CD4-positive, alpha-beta T cell (primary cell): Measurements from ENCODE around the gene COLQ. TPM values are rescaled to one million over a fixed set of nuclear protein-coding genes. Genes with fewer than 3 reads are reported as not detected.

Experiments
- ATAC-seq: fragments of 200-7000 bp; cut with Tn5 transposase; one replicate; pipeline ENCODE4 v1.10.0; 2022; ENCODE audit warnings: mild to moderate bottlenecking; ENCODE audit not compliant: poor library complexity
- CTCF ChIA-PET: fragments of 350-600 bp; sonication (Branson Sonifier 250); formaldehyde crosslinking; loops from one replicate; lab custom pipeline; 2021; ENCODE audit warnings: antibody characterized with exemption, inconsistent platforms; lab: Charles Lee
- POLR2A ChIA-PET: fragments of 350-600 bp; sonication (Branson Sonifier 250); formaldehyde crosslinking; loops from one replicate; lab custom pipeline; 2021; ENCODE audit warnings: antibody characterized with exemption, inconsistent platforms; lab: Charles Lee
- DNase-seq, 14 experiments: peaks; one replicate each; pipeline ENCODE4 v3.0.0-alpha.2; 2013 to 2020; ENCODE audit warnings: mixed read lengths in 2 of 14
- H3K27ac ChIP-seq, 2 donors: one replicate each; pipeline versions ENCODE4 v1.5.1 to v1.7.0; 2013; ENCODE audit warnings: low read length in 2 of 2, low read depth in 1 of 2, mild to moderate bottlenecking in 1 of 2
- H3K27me3 ChIP-seq, 2 experiments: 1 replicate in 1 of 2; 2 replicates in 1 of 2; pipeline versions ENCODE4 v1.6.1 to v1.7.0; 2013; ENCODE audit warnings: low read length in 2 of 2, control low read depth in 1 of 2, mild to moderate bottlenecking in 1 of 2, moderate library complexity in 1 of 2; ENCODE audit not compliant: insufficient read depth in 2 of 2, control insufficient read depth in 1 of 2
- H3K36me3 ChIP-seq: one replicate; pipeline ENCODE4 v1.6.1; 2013; ENCODE audit warnings: low read length, control low read depth; ENCODE audit not compliant: insufficient read depth
- H3K4me1 ChIP-seq: one replicate; pipeline ENCODE4 v1.6.1; 2013; ENCODE audit warnings: low read length, control low read depth; ENCODE audit not compliant: insufficient read depth
- H3K4me3 ChIP-seq: one replicate; pipeline ENCODE4 v1.5.1; 2013; ENCODE audit warnings: mild to moderate bottlenecking, low read length, moderate library complexity
- H3K9me3 ChIP-seq, 2 experiments: 1 replicate in 1 of 2; 2 replicates in 1 of 2; pipeline versions ENCODE4 v1.6.1 to v1.7.0; 2013; ENCODE audit warnings: low read length in 2 of 2, mild to moderate bottlenecking in 2 of 2, control low read depth in 1 of 2, moderate library complexity in 1 of 2; ENCODE audit not compliant: control insufficient read depth in 1 of 2, insufficient read depth in 1 of 2
- H3K27ac Mint-ChIP-seq: one replicate; pipeline ENCODE4 v1.8.0; 2020; ENCODE audit warnings: mixed read lengths
- H3K27me3 Mint-ChIP-seq: one replicate; pipeline ENCODE4 v1.8.0; 2021; ENCODE audit warnings: mixed read lengths
- H3K36me3 Mint-ChIP-seq: one replicate; pipeline ENCODE4 v1.8.0; 2021; ENCODE audit warnings: low read depth, mixed read lengths
- H3K4me1 Mint-ChIP-seq: one replicate; pipeline ENCODE4 v1.8.0; 2021; ENCODE audit warnings: low read depth, mixed read lengths
- H3K4me3 Mint-ChIP-seq: one replicate; pipeline ENCODE4 v1.8.0; 2020; ENCODE audit warnings: mild to moderate bottlenecking, mixed read lengths
- H3K9me3 Mint-ChIP-seq: one replicate; pipeline ENCODE4 v1.8.0; 2020; ENCODE audit warnings: mixed read lengths
- intact Hi-C, 2 experiments: fragments of 100-400 bp; cut with DNase I in 1 of 2; cut with micrococcal nuclease in 1 of 2; formaldehyde crosslinking; loops; one replicate each; pipeline versions ENCODE4 v1.15.1 to v1.9.0; 2023 to 2025; cut with DNase I, micrococcal nuclease
- total RNA-seq, 174 experiments: library from RNA in 2 of 174; stranded (reverse) in 2 of 174; gene quantifications; one replicate each; pipeline ENCODE4 v1.2.3 and lab custom pipeline; 2021 to 2026
- TF ChIP-seq, protein P1 (sequence below): fragments of 200-600 bp; IDR thresholded peaks from one replicate; pipeline ENCODE4 v1.8.0; 2022; ENCODE audit warnings: antibody characterized with exemption, mild to moderate bottlenecking

COLQ gene
- total RNA-seq, 2 experiments from 2014 or later, result 3.5 to 3.7 TPM

DNA sequence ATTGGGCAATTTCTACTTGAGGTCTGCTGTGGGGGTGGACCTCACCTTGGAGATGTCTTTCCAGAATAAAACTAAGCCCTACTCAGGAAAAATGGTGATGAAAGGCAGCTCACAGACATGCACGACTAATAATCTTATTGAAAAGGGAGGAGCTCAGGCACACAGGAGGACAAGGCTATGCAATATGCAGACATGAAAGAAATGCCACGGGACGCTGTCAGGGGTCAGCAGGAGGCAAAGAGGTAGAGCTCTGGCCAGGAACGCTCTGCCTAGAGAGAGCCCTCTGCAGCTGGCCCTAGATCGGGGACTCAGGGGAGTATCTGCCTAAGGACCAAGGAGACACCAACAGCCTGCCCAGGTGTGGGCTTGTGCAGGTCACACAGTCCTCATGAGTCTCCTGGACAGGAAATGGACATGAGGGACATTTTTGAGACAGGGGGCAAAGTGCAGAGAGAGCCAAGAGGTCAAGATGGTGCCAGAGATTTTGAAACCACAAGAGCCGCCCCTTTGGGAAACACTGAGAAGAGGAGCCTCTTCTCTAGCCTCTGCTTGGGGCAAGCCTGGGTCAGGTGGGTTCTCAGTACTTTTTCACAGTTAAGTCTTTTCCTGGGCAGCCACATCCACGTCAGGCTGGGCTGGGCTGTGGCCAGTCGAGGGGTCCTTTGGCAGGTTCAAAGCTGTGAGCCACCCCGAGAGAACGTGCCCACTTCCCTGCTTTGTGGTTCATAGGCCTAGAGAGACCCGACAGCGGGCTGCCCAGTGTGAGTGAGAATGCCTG lies 70.9 kb downstream of the COLQ start:
- CTCF ChIA-PET, result no interaction called here
- intact Hi-C loops, result no loop called here
- ATAC-seq, result no peak
- Histone ChIP-seq H3K27ac (no peak overlapping the region), H3K36me3 (no peaks in the 10 kb centered on the region), H3K4me3 (no peak overlapping the region), H3K27me3 (no peaks in the 10 kb centered on the region), H3K9me3 (no peaks in the 10 kb centered on the region), H3K4me1 (no peaks in the 10 kb centered on the region)
- H3K4me1 Mint-ChIP-seq, result no peaks in the 10 kb centered on the region
- TF ChIP-seq, protein P1, sequence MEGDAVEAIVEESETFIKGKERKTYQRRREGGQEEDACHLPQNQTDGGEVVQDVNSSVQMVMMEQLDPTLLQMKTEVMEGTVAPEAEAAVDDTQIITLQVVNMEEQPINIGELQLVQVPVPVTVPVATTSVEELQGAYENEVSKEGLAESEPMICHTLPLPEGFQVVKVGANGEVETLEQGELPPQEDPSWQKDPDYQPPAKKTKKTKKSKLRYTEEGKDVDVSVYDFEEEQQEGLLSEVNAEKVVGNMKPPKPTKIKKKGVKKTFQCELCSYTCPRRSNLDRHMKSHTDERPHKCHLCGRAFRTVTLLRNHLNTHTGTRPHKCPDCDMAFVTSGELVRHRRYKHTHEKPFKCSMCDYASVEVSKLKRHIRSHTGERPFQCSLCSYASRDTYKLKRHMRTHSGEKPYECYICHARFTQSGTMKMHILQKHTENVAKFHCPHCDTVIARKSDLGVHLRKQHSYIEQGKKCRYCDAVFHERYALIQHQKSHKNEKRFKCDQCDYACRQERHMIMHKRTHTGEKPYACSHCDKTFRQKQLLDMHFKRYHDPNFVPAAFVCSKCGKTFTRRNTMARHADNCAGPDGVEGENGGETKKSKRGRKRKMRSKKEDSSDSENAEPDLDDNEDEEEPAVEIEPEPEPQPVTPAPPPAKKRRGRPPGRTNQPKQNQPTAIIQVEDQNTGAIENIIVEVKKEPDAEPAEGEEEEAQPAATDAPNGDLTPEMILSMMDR, result no peak
- POLR2A ChIA-PET, result no interaction called here
- DNase-seq, result no peak
- no peaks in the 10 kb centered on the region for H3K9me3 Mint-ChIP-seq
- peaks cover 11% of the 10 kb centered on the region for H3K36me3 Mint-ChIP-seq
- no peak overlapping the region for H3K27ac Mint-ChIP-seq
- no peak overlapping the region for H3K4me3 Mint-ChIP-seq
- no peaks in the 10 kb centered on the region for H3K27me3 Mint-ChIP-seq

- Histone ChIP-seq H3K4me1 (no peaks in the 10 kb centered on the region), H3K9me3 (no peaks in the 10 kb centered on the region), H3K4me3 (no peak overlapping the region), H3K27ac (no peak overlapping the region), H3K27me3 (no peaks in the 10 kb centered on the region), H3K36me3 (no peaks in the 10 kb centered on the region)
- ChIA-PET POLR2A (no interaction called here), CTCF (no interaction called here)
- Mint-ChIP-seq H3K4me3 (no peak overlapping the region), H3K27me3 (no peaks in the 10 kb centered on the region), H3K36me3 (peaks cover 11% of the 10 kb centered on the region), H3K9me3 (no peaks in the 10 kb centered on the region), H3K4me1 (no peaks in the 10 kb centered on the region), H3K27ac (no peak overlapping the region)
- ATAC-seq, result no peak
- intact Hi-C loops, result no loop called here
- TF ChIP-seq, protein P1, result no peak
- no peak for DNase-seq
Measured at GRCh38 chr3:15449489-15450224, 71.8 kb downstream of the COLQ start.

DNA sequence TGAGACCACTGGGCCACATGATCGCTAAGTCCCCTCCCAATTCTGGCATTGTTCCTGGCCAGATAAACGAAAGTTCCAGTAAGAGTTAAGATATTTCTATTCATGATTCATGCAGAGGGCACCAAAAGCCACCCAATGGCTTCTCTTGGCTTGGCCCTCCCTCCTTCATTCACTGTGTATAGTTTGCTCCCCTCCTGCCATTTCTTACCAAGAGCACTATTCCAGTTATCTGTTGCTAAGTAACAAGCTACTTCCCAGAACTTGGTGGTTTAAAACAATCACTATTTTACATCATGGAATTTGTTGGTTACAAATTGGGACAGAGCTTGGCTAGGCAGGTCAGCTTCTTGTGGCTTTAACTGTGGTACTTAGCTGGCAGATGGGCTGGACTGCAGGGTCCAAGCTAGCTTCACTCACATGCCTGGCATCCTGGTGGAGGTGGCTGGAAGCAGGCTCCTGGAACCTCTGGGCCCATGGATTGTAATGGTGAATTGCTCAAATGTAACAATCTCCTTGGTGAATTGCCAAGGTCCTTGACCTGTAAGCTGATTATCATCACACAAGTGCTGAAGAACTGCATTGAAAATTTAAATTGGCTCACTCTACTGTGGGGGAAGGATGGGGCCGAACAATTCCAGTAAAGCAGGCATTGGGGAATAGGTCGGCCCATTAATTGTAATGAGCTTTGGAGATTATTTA lies 77.5 kb downstream of the COLQ start:
- no peaks in the 10 kb centered on the region for H3K27me3 ChIP-seq
- no peak overlapping the region for H3K27ac ChIP-seq
- H3K4me1 Mint-ChIP-seq, result no peaks in the 10 kb centered on the region
- intact Hi-C loops, result no loop called here
- H3K36me3 Mint-ChIP-seq, result peaks cover 53% of the 10 kb centered on the region
- TF ChIP-seq, protein P1, result no peak
- peaks cover 4% of the 10 kb centered on the region for H3K4me1 ChIP-seq
- DNase-seq, result no peak
- CTCF ChIA-PET, result no interaction called here
- H3K27ac Mint-ChIP-seq, result no peak overlapping the region
- no peak overlapping the region for H3K4me3 Mint-ChIP-seq
- no peak for ATAC-seq
- H3K9me3 ChIP-seq, result no peaks in the 10 kb centered on the region
- no peak overlapping the region for H3K4me3 ChIP-seq
- H3K36me3 ChIP-seq, result peaks cover 44% of the 10 kb centered on the region
- no peaks in the 10 kb centered on the region for H3K9me3 Mint-ChIP-seq
- H3K27me3 Mint-ChIP-seq, result no peaks in the 10 kb centered on the region
- POLR2A ChIA-PET, result interaction anchor here (0.6 kb wide), 1 partner anchor 24 kb away, joined by 4 read pairs; no protein-coding TSS in a partner anchor
